Measurements from ENCODE around the gene GALNS. TPM values are rescaled to one million over a fixed set of nuclear protein-coding genes. Genes with fewer than 3 reads are reported as not detected.
A peak's percentile ranks its signal among the peaks of the same experiment; 100 is the strongest.

The GALNS gene
- total and polyA plus RNA-seq, 2 of the 13 experiments (the other 11 are each of a cell fraction or from before 2014, with no cell fraction given) = 9.2 to 9.8 TPM

GRCh38 chr16:88804552-88805339 lies 52.0 kb downstream of the GALNS start (continued):
- TF ChIP-seq ZNF646 (CRISPR knock-in tag; IDR thresholded peaks at IDR 0.05) = no peak
- TF ChIP-seq PRPF4 (IDR thresholded peaks at IDR 0.05; ENCODE audit: low read depth, low read length, poor library complexity, severe bottlenecking) = no peak
- TF ChIP-seq NFYC (CRISPR knock-in tag; IDR thresholded peaks at IDR 0.05) = no peak
- peak; percentile 47; the same call in 1 of the 2 replicates for TF ChIP-seq KAT8 (CRISPR knock-in tag; IDR thresholded peaks at IDR 0.05)
- 0 out of 2 replicates have a peak, but pooled peaks have one; percentile 38 for TF ChIP-seq HDAC2 (CRISPR knock-in tag; IDR thresholded peaks at IDR 0.05)
- TF ChIP-seq PRMT3 (CRISPR knock-in tag; IDR thresholded peaks at IDR 0.05; ENCODE audit: borderline replicate concordance, low read depth) = no peak
- TF ChIP-seq IKZF4 (CRISPR knock-in tag; IDR thresholded peaks at IDR 0.05; ENCODE audit: borderline replicate concordance, low read depth, not compliant biosample characterization) = no peak
- no peak for TF ChIP-seq DNMT1 (CRISPR knock-in tag; IDR thresholded peaks at IDR 0.05)
- TF ChIP-seq ZNF703 (CRISPR knock-in tag; IDR thresholded peaks at IDR 0.05; ENCODE audit: borderline replicate concordance) = peak; percentile 72; the same call in 1 of the 2 replicates
- TF ChIP-seq RFXANK (CRISPR knock-in tag; IDR thresholded peaks at IDR 0.05) = no peak
- no peak for TF ChIP-seq IRF1 (CRISPR knock-in tag; IDR thresholded peaks at IDR 0.05; ENCODE audit: low read depth)
- no peak for TF ChIP-seq ZNF343 (CRISPR knock-in tag; IDR thresholded peaks at IDR 0.05)
- TF ChIP-seq ZNF296 (CRISPR knock-in tag; conservative IDR thresholded peaks at IDR 0.05) = no peak
- 0 out of 2 replicates have a peak, but pooled peaks have one; percentile 28 for TF ChIP-seq ZNF709 (CRISPR knock-in tag; IDR thresholded peaks at IDR 0.05)
- TF ChIP-seq HNF1A (IDR thresholded peaks at IDR 0.05; ENCODE audit: low read depth) = no peak
- TF ChIP-seq HNF1A (CRISPR knock-in tag; IDR thresholded peaks at IDR 0.05; ENCODE audit: borderline replicate concordance) = peak; percentile 28; the same call in 1 of the 2 replicates
- peak; percentile 83 for TF ChIP-seq ZNF850 (CRISPR knock-in tag; conservative IDR thresholded peaks at IDR 0.05)
